MM.1S (cell line): ENCODE results near the gene ENPEP.

Experiments
- DNase-seq: peaks from one replicate; pipeline ENCODE4 v3.0.0-alpha.2; 2015
- H2AFZ ChIP-seq: fragments of 300-600 bp; sonication (generic); 2 replicates; pipeline ENCODE4 v1.6.0; 2016; ENCODE audit warnings: antibody characterized with exemption, low read length
- H3F3A ChIP-seq: fragments of 300-600 bp; sonication (generic); 2 replicates; pipeline ENCODE4 v1.6.1; 2016; ENCODE audit warnings: mild to moderate bottlenecking, antibody characterized with exemption, low read length, moderate library complexity, mixed read lengths; ENCODE audit not compliant: insufficient read depth
- H3K27ac ChIP-seq: fragments of 300-600 bp; sonication (generic); 2 replicates; pipeline ENCODE4 v1.5.1; 2016; ENCODE audit warnings: mild to moderate bottlenecking, low read length
- H3K27me3 ChIP-seq: fragments of 300-600 bp; sonication (generic); replicated peaks from 2 replicates; pipeline ENCODE4 v1.6.0; 2016; ENCODE audit warnings: low read length; ENCODE audit not compliant: insufficient read depth
- H3K36me3 ChIP-seq: fragments of 300-600 bp; sonication (generic); replicated peaks from 2 replicates; pipeline ENCODE4 v1.6.1; 2016; ENCODE audit warnings: mild to moderate bottlenecking, low read length, mixed read lengths; ENCODE audit not compliant: insufficient read depth
- H3K4me1 ChIP-seq: fragments of 300-600 bp; sonication (generic); 2 replicates; pipeline ENCODE4 v1.6.1; 2016; ENCODE audit warnings: low read length, mixed read lengths
- H3K4me2 ChIP-seq: fragments of 300-600 bp; sonication (generic); 2 replicates; pipeline ENCODE4 v1.6.0; 2016; ENCODE audit warnings: low read depth, low read length
- H3K4me3 ChIP-seq: fragments of 300-600 bp; sonication (generic); 2 replicates; pipeline ENCODE4 v1.5.1; 2016; ENCODE audit warnings: low read length, mixed read lengths
- H3K79me2 ChIP-seq: fragments of 300-600 bp; sonication (generic); 2 replicates; pipeline ENCODE4 v1.6.1; 2016; ENCODE audit warnings: mixed run types, low read length, mixed read lengths
- H3K9ac ChIP-seq: fragments of 300-600 bp; sonication (generic); 2 replicates; pipeline ENCODE4 v1.6.1; 2016; ENCODE audit warnings: low read length, mixed read lengths
- H3K9me2 ChIP-seq: fragments of 300-600 bp; sonication (generic); replicated peaks from 2 replicates; pipeline ENCODE4 v1.6.1; 2016; ENCODE audit warnings: mild to moderate bottlenecking, low read length, mixed read lengths; ENCODE audit not compliant: insufficient read depth
- H3K9me3 ChIP-seq: fragments of 300-600 bp; sonication (generic); replicated peaks from 2 replicates; pipeline ENCODE4 v1.6.1; 2016; ENCODE audit warnings: mild to moderate bottlenecking, low read length, mixed read lengths; ENCODE audit not compliant: insufficient read depth
- H4K20me1 ChIP-seq: fragments of 300-600 bp; sonication (generic); 2 replicates; pipeline ENCODE4 v1.6.1; 2016; ENCODE audit warnings: mild to moderate bottlenecking, low read length, moderate library complexity, mixed read lengths; ENCODE audit not compliant: insufficient read depth
- CTCF ChIP-seq: fragments of 300-600 bp; sonication (generic); IDR thresholded peaks from 2 replicates; pipeline ENCODE4 v1.5.1; 2016; ENCODE audit warnings: antibody characterized with exemption, low read length, mixed read lengths
- EZH2 ChIP-seq: fragments of 300-600 bp; sonication (generic); optimal IDR thresholded peaks from 2 replicates; pipeline ENCODE3; 2017; ENCODE audit warnings: low read depth, mild to moderate bottlenecking, antibody characterized with exemption, low read length, mixed read lengths
- EZH2phosphoT487 ChIP-seq: fragments of 300-600 bp; sonication (generic); IDR thresholded peaks from 2 replicates; pipeline ENCODE4 v1.6.1; 2018; ENCODE audit warnings: antibody characterized with exemption, low read length

ENPEP gene

GRCh38 chr4:110442309-110442708 lies 33.6 kb upstream of the ENPEP start:
- Histone ChIP-seq H3K36me3 (no peaks in the 10 kb centered on the region), H3K4me1 (no peaks in the 10 kb centered on the region), H3K9ac (no peak overlapping the region), H4K20me1 (no peaks in the 10 kb centered on the region), H3K4me2 (no peak overlapping the region), H2AFZ (no peak overlapping the region), H3K79me2 (no peaks in the 10 kb centered on the region), H3K9me2 (no peaks in the 10 kb centered on the region), H3F3A (no peaks in the 10 kb centered on the region), H3K4me3 (no peak overlapping the region), H3K9me3 (no peaks in the 10 kb centered on the region), H3K27ac (no peak overlapping the region), H3K27me3 (no peaks in the 10 kb centered on the region)
- TF ChIP-seq EZH2phosphoT487 (no peak), CTCF (no peak), EZH2 (no peak)
- DNase-seq, result no peak

DNA sequence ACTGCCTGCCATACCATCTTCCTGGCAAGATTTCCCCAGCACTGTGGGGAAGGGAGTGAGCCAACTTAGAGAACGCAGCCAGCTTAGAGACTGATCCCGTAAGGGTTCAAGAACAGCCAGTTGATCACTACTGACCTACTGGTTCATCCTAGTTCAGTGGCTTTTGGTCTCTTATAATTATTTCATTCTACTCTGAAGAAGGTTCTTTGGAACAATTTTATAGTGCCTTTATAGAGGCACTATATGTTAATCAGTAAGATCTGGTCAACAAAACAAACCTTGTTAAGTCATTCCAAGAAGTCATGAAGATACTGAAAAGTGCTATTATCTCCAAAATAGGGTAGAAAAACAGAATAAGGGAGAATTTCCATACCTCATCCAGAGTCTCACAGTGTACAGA lies 33.2 kb upstream of the ENPEP start:
- Histone ChIP-seq H3K36me3 (no peaks in the 10 kb centered on the region), H3F3A (no peaks in the 10 kb centered on the region), H3K27ac (no peak overlapping the region), H3K9ac (no peak overlapping the region), H3K4me3 (no peak overlapping the region), H2AFZ (no peak overlapping the region), H3K9me2 (no peaks in the 10 kb centered on the region), H3K4me2 (no peak overlapping the region), H3K27me3 (no peaks in the 10 kb centered on the region), H3K9me3 (no peaks in the 10 kb centered on the region), H3K4me1 (no peaks in the 10 kb centered on the region), H3K79me2 (no peaks in the 10 kb centered on the region), H4K20me1 (no peaks in the 10 kb centered on the region)
- no peak for DNase-seq
- TF ChIP-seq EZH2, result no peak
- TF ChIP-seq CTCF, result no peak
- TF ChIP-seq EZH2phosphoT487, result no peak

DNA sequence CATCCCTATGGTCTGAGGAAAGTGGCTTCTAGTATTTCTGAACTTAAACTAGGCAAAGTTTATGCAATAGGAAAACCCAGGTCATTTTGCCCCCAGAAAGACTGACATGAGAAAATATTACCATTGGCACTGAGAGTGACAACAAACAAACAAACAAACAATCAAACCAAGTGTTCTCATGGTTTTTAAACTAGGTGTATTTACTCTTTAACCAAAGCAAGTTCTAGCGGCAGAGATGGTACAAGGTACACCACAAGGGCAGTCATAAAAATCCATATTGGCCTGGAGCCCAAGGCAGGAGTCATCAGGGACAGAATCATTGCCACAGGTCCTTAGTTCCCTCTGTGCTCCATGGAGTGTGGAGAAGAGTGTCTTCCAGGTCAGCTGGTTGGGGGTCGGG lies 26.0 kb upstream of the ENPEP start:
- no peak for DNase-seq
- H3K36me3 ChIP-seq, result no peaks in the 10 kb centered on the region
- no peak overlapping the region for H2AFZ ChIP-seq
- no peak for TF ChIP-seq CTCF
- TF ChIP-seq EZH2, result no peak
- TF ChIP-seq EZH2phosphoT487, result no peak
- H3K9me3 ChIP-seq, result no peaks in the 10 kb centered on the region
- H3K9ac ChIP-seq, result no peak overlapping the region
- H3K9me2 ChIP-seq, result no peaks in the 10 kb centered on the region
- no peaks in the 10 kb centered on the region for H4K20me1 ChIP-seq
- H3K4me3 ChIP-seq, result no peak overlapping the region
- H3F3A ChIP-seq, result no peaks in the 10 kb centered on the region
- H3K27me3 ChIP-seq, result no peaks in the 10 kb centered on the region
- no peaks in the 10 kb centered on the region for H3K79me2 ChIP-seq
- no peak overlapping the region for H3K4me2 ChIP-seq
- no peaks in the 10 kb centered on the region for H3K4me1 ChIP-seq
- H3K27ac ChIP-seq, result no peak overlapping the region
